Osteoblast (primary cell): ENCODE results near the gene GRM7. TPM values are rescaled to one million over a fixed set of nuclear protein-coding genes. Genes with fewer than 3 reads are reported as not detected.

Source experiments
- DNase-seq: peaks from one replicate; pipeline ENCODE4 v3.0.0; 2011; ENCODE audit warnings: low spot score, mixed read lengths; ENCODE audit not compliant: insufficient read length; ENCODE audit errors: missing footprints
- H2AFZ ChIP-seq: 2 replicates; pipeline ENCODE4 v1.6.0; 2011; ENCODE audit warnings: mild to moderate bottlenecking, low read length
- H3K27ac ChIP-seq: 2 replicates; pipeline ENCODE4 v1.5.1; 2011; ENCODE audit warnings: mild to moderate bottlenecking, low read depth, low read length, moderate library complexity
- H3K27me3 ChIP-seq: 2 replicates; pipeline ENCODE4 v1.6.0; 2012; ENCODE audit warnings: mild to moderate bottlenecking, control low read depth, inconsistent platforms, low read length, moderate library complexity; ENCODE audit not compliant: insufficient read depth
- H3K36me3 ChIP-seq: 2 replicates; pipeline ENCODE4 v1.5.1; 2011; ENCODE audit warnings: mild to moderate bottlenecking, low read length, control low read depth, moderate library complexity; ENCODE audit not compliant: insufficient read depth
- H3K4me1 ChIP-seq: 2 replicates; pipeline ENCODE4 v1.5.1; 2011; ENCODE audit warnings: mild to moderate bottlenecking, low read length, control low read depth, moderate library complexity; ENCODE audit not compliant: insufficient read depth
- H3K4me2 ChIP-seq: 2 replicates; pipeline ENCODE4 v1.6.0; 2011; ENCODE audit warnings: mild to moderate bottlenecking, low read length; ENCODE audit not compliant: insufficient read depth
- H3K4me3 ChIP-seq: fragments of 200-600 bp; sonication (generic); 3 replicates; pipeline ENCODE4 v1.5.1; 2012; ENCODE audit warnings: mild to moderate bottlenecking, low read length, inconsistent platforms; ENCODE audit not compliant: insufficient read depth
- H3K79me2 ChIP-seq: 2 replicates; pipeline ENCODE4 v1.6.0; 2012; ENCODE audit warnings: mild to moderate bottlenecking, low read length, control low read depth, inconsistent platforms; ENCODE audit not compliant: insufficient read depth
- H3K9me3 ChIP-seq: 2 replicates; pipeline ENCODE4 v1.5.1; 2011; ENCODE audit warnings: low read depth, low read length, control low read depth
- H4K20me1 ChIP-seq: 2 replicates; pipeline ENCODE4 v1.6.0; 2012; ENCODE audit warnings: mild to moderate bottlenecking, low read length, control low read depth; ENCODE audit not compliant: insufficient read depth
- CTCF ChIP-seq: IDR thresholded peaks from 2 replicates; pipeline ENCODE4 v1.5.1; 2011; ENCODE audit warnings: mild to moderate bottlenecking, low read depth, low read length, moderate library complexity; ENCODE audit errors: extremely low read depth
- total RNA-seq: library from RNA; depleted of rRNA; stranded (reverse); fragments of >200 nt; gene quantifications from 2 replicates; pipeline ENCODE4 v1.2.3, GENCODE V29; 2012

The GRM7 gene
- total RNA-seq, 1 donor, result not detected

GRCh38 chr3:7315037-7315436 is 454.1 kb downstream of the GRM7 start:
- no peak for DNase-seq
- Histone ChIP-seq H3K9me3 (peaks cover 2% of the 10 kb centered on the region), H3K36me3 (no peaks in the 10 kb centered on the region), H3K4me1 (no peaks in the 10 kb centered on the region), H3K79me2 (no peaks in the 10 kb centered on the region), H3K4me2 (no peak overlapping the region), H3K27ac (no peak overlapping the region), H3K4me3 (no peak overlapping the region), H2AFZ (no peak overlapping the region), H3K27me3 (no peaks in the 10 kb centered on the region), H4K20me1 (no peaks in the 10 kb centered on the region)
- no peak for TF ChIP-seq CTCF

- Histone ChIP-seq H3K9me3 (peaks cover 2% of the 10 kb centered on the region), H4K20me1 (no peaks in the 10 kb centered on the region), H3K4me2 (no peak overlapping the region), H2AFZ (no peak overlapping the region), H3K27me3 (no peaks in the 10 kb centered on the region), H3K27ac (no peak overlapping the region), H3K36me3 (no peaks in the 10 kb centered on the region), H3K4me1 (no peaks in the 10 kb centered on the region), H3K4me3 (no peak overlapping the region), H3K79me2 (no peaks in the 10 kb centered on the region)
- no peak for DNase-seq
- no peak for TF ChIP-seq CTCF
These were observed 462.2 kb downstream of the GRM7 start for GRCh38 chr3:7322957-7323669.

GRCh38 chr3:7328339-7328738 is 467.4 kb downstream of the GRM7 start:
- Histone ChIP-seq H2AFZ (no peak overlapping the region), H4K20me1 (no peaks in the 10 kb centered on the region), H3K4me3 (no peak overlapping the region), H3K36me3 (no peaks in the 10 kb centered on the region), H3K27ac (no peak overlapping the region), H3K27me3 (no peaks in the 10 kb centered on the region), H3K4me2 (no peak overlapping the region), H3K9me3 (no peaks in the 10 kb centered on the region), H3K4me1 (no peaks in the 10 kb centered on the region), H3K79me2 (no peaks in the 10 kb centered on the region)
- no peak for DNase-seq
- TF ChIP-seq CTCF, result no peak

GRCh38 chr3:7332696-7333095 is 471.8 kb downstream of the GRM7 start:
- H3K4me2 ChIP-seq, result no peak overlapping the region
- no peak overlapping the region for H3K27ac ChIP-seq
- H3K79me2 ChIP-seq, result no peaks in the 10 kb centered on the region
- no peaks in the 10 kb centered on the region for H4K20me1 ChIP-seq
- H3K36me3 ChIP-seq, result no peaks in the 10 kb centered on the region
- H3K9me3 ChIP-seq, result no peaks in the 10 kb centered on the region
- TF ChIP-seq CTCF, result no peak
- no peak overlapping the region for H3K4me3 ChIP-seq
- no peak for DNase-seq
- H2AFZ ChIP-seq, result no peak overlapping the region
- H3K27me3 ChIP-seq, result no peaks in the 10 kb centered on the region
- no peaks in the 10 kb centered on the region for H3K4me1 ChIP-seq
